Heart left ventricle (tissue), 13 donors: ENCODE results near the gene UBR3.
"Not testable (repeated sequence)": the region's sequence is repeated elsewhere in the genome, so short reads cannot be mapped to it uniquely, and the experiment has no call there.

Experiments used
- CTCF ChIP-seq, 12 donors: fragments of 200-600 bp; sonication (generic) in 4 of 12; IDR thresholded peaks; one replicate each; pipeline versions ENCODE4 v1.5.0 to v1.8.0; 2018 to 2022; ENCODE audit warnings: antibody characterized with exemption in 12 of 12, mild to moderate bottlenecking in 5 of 12
- POLR2A ChIP-seq, 2 donors: fragments of 450-650 bp; IDR thresholded peaks; one replicate each; pipeline ENCODE4 v1.6.1; 2017; ENCODE audit warnings: antibody characterized with exemption in 2 of 2, mild to moderate bottlenecking in 2 of 2, moderate library complexity in 2 of 2
- donor health status: ischemic (EF 13 %, LVEDD 7.1; RV severe dilation, severe dysfunction).
- donor health status: DM: no; HTN: yes; CAD: no.
- donor health status: DM: no; HTN: no; CAD: no.
- donor health status: ischemic (EF 25% LVEDD 6.9; RV normal size, moderate dysfunction).
- donor health status: ischemic (EF 25% LVEDD 5.7; RV mildly dilated, moderate dysfunction).
- donor health status: ischemic (EF 35%, LVEDD 5.7; RV mildly dilated, moderate dysfunction).
- donor health status: nonischemic (EF 11% LVEDD 7.7; RV severe dilation, severe dysfunction).
- donor health status: DM: yes; HTN: yes; CAD: no.
- donor health status: PGD.
- donor health status: ischemic (EF 29% LVEDD 5.4; RV normal size, mild dysfunction).
- donor health status: nonischemic (EF 23%, LVEDD 6.1; RV moderate dilation, normal function).

GRCh38 chr2:169841625-169842024 is 14.4 kb downstream of the UBR3 start:
- TF ChIP-seq CTCF, POLR2A (IDR thresholded peaks at IDR 0.05): not testable (repeated sequence)
